GM12878 (cell line): Measurements from ENCODE around the gene FOXP1. TPM values are rescaled to one million over a fixed set of nuclear protein-coding genes. Genes with fewer than 3 reads are reported as not detected.

Source experiments
- ATAC-seq: fragments of 200-7000 bp; cut with Tn5 transposase; 3 replicates; pipeline ENCODE4 v1.9.1; 2020; ENCODE audit warnings: mild to moderate bottlenecking, moderate library complexity
- BruUV-seq: library from RNA; stranded (reverse); fragments of 400-500 nt; replicated peaks from 2 replicates; lab custom pipeline; 2021; lab: Mats Ljungman, UMichigan
- CTCF ChIA-PET: fragments of 300-600 bp; sonication (Branson Sonifier 250); formaldehyde crosslinking; extraction: SDS; loops from one replicate; lab custom pipeline; 2021; ENCODE audit warnings: inconsistent platforms; lab: Yijun Ruan, JAX
- POLR2A ChIA-PET: fragments of 350-600 bp; formaldehyde crosslinking; extraction: SDS; loops from one replicate; lab custom pipeline; 2021; ENCODE audit warnings: inconsistent platforms; lab: Charles Lee
- RAD21 ChIA-PET: fragments of 300-600 bp; sonication (Branson Sonifier 250); formaldehyde crosslinking; loops from one replicate; lab custom pipeline; 2023; ENCODE audit warnings: antibody characterized with exemption; ENCODE audit not compliant: unreplicated experiment; lab: Charles Lee
- SMC1A ChIA-PET: fragments of 300-600 bp; sonication (Branson Sonifier 250); formaldehyde crosslinking; loops from one replicate; lab custom pipeline; 2023; ENCODE audit not compliant: unreplicated experiment, uncharacterized antibody; lab: Charles Lee
- DNase-seq: peaks from one replicate; pipeline ENCODE4 v3.0.0-alpha.2; 2011; ENCODE audit warnings: low read depth, low spot score
- FAIRE-seq: peaks from 3 replicates; lab custom pipeline; 2011; peaks lifted over from hg19 to GRCh38; lab: Jason Lieb, UNC
- H2AFZ ChIP-seq: 2 replicates; pipeline ENCODE4 v1.6.0; 2011; ENCODE audit warnings: low read depth, low read length, control low read depth; ENCODE audit not compliant: control insufficient read depth
- H3K27ac ChIP-seq: 2 replicates; pipeline ENCODE4 v1.5.1; 2011; ENCODE audit warnings: control low read depth; ENCODE audit not compliant: control insufficient read depth, insufficient read depth
- H3K27me3 ChIP-seq, 2 experiments: replicated peaks in 1 of 2; 2 replicates each; pipeline versions ENCODE4 v1.6.0 to v1.6.1; 2011; ENCODE audit warnings: low read length in 1 of 2; ENCODE audit not compliant: control insufficient read depth in 2 of 2, insufficient read depth in 2 of 2
- H3K36me3 ChIP-seq, 2 experiments: 2 replicates each; pipeline ENCODE4 v1.5.1; 2011; ENCODE audit warnings: low read length in 1 of 2; ENCODE audit not compliant: control insufficient read depth in 2 of 2, insufficient read depth in 2 of 2
- H3K4me1 ChIP-seq: 2 replicates; pipeline ENCODE4 v1.6.1; 2011; ENCODE audit warnings: mild to moderate bottlenecking, low read length, moderate library complexity, mixed read lengths; ENCODE audit not compliant: control insufficient read depth, insufficient read depth
- H3K4me2 ChIP-seq: 2 replicates; pipeline ENCODE4 v1.6.0; 2011; ENCODE audit warnings: control low read depth; ENCODE audit not compliant: control insufficient read depth, insufficient read depth
- H3K4me3 ChIP-seq: fragments of 200-600 bp; sonication (generic); 2 replicates; pipeline ENCODE4 v1.5.1; 2016
- H3K79me2 ChIP-seq: 2 replicates; pipeline ENCODE4 v1.6.0; 2011; ENCODE audit warnings: low read length; ENCODE audit not compliant: control insufficient read depth, insufficient read depth
- H3K9ac ChIP-seq: 2 replicates; pipeline ENCODE4 v1.8.0; 2011; ENCODE audit warnings: low read length, control low read depth, mixed read lengths; ENCODE audit not compliant: control insufficient read depth, insufficient read depth
- H3K9me3 ChIP-seq: replicated peaks from 3 replicates; pipeline ENCODE4 v1.5.1; 2011; ENCODE audit warnings: mild to moderate bottlenecking, low read length; ENCODE audit not compliant: control insufficient read depth, insufficient read depth
- H4K20me1 ChIP-seq: 2 replicates; pipeline ENCODE4 v1.6.0; 2011; ENCODE audit not compliant: control insufficient read depth, insufficient read depth
- BHLHE40 ChIP-seq, 2 experiments: fragments of 450-650 bp in 1 of 2; IDR thresholded peaks; 2 replicates each; pipeline ENCODE4 v1.6.1; 2011 to 2017; ENCODE audit warnings: low read depth in 2 of 2, borderline replicate concordance in 1 of 2, improper control_type of control experiment in 1 of 2, low read length in 1 of 2, mild to moderate bottlenecking in 1 of 2
- BMI1 ChIP-seq: fragments of 450-650 bp; IDR thresholded peaks from 2 replicates; pipeline ENCODE4 v1.6.1; 2016; ENCODE audit warnings: mild to moderate bottlenecking, moderate library complexity, borderline replicate concordance
- ESRRA ChIP-seq: IDR thresholded peaks from 2 replicates; pipeline ENCODE4 v1.6.1; 2012; ENCODE audit warnings: mild to moderate bottlenecking, low read length, improper control_type of control experiment
- FOXK2 ChIP-seq: fragments of 450-650 bp; IDR thresholded peaks from 2 replicates; pipeline ENCODE4 v1.6.1; 2017; ENCODE audit warnings: mild to moderate bottlenecking, moderate library complexity
- HDAC6 ChIP-seq: fragments of 200-600 bp; sonication (generic); IDR thresholded peaks from one replicate; pipeline ENCODE4 v1.8.0; 2017; ENCODE audit warnings: antibody characterized with exemption; ENCODE audit not compliant: unreplicated experiment
- JUNB ChIP-seq: IDR thresholded peaks from 2 replicates; pipeline ENCODE4 v1.6.1; 2016; ENCODE audit warnings: antibody characterized with exemption, mild to moderate bottlenecking
- PML ChIP-seq: IDR thresholded peaks from 2 replicates; pipeline ENCODE4 v1.6.1; 2012; ENCODE audit warnings: low read length, inconsistent platforms
- PRDM15 ChIP-seq: fragments of 450-650 bp; formaldehyde crosslinking; IDR thresholded peaks from 2 replicates; pipeline ENCODE4 v1.4.0; 2020; ENCODE audit warnings: mild to moderate bottlenecking, moderate library complexity
- RB1 ChIP-seq: fragments of 450-650 bp; formaldehyde crosslinking; IDR thresholded peaks from 2 replicates; pipeline ENCODE4 v1.6.1; 2017; ENCODE audit warnings: mild to moderate bottlenecking, borderline replicate concordance
- SIN3A ChIP-seq: IDR thresholded peaks from 2 replicates; pipeline ENCODE4 v1.6.1; 2012; ENCODE audit warnings: low read depth, low read length, improper control_type of control experiment
- SPI1 ChIP-seq: IDR thresholded peaks from 2 replicates; pipeline ENCODE4 v1.6.1; 2011; ENCODE audit warnings: low read depth, mild to moderate bottlenecking, low read length, moderate library complexity, borderline replicate concordance; ENCODE audit not compliant: insufficient read depth
- STAT3 ChIP-seq: IDR thresholded peaks from 2 replicates; pipeline ENCODE4 v1.6.1; 2011; ENCODE audit warnings: low read depth, low read length, improper control_type of control experiment
- SUPT20H ChIP-seq: IDR thresholded peaks from 2 replicates; pipeline ENCODE4 v1.6.1; 2011; ENCODE audit warnings: low read depth, mild to moderate bottlenecking, low read length, moderate library complexity, borderline replicate concordance; ENCODE audit not compliant: control insufficient read depth
- TCF12 ChIP-seq: IDR thresholded peaks from 2 replicates; pipeline ENCODE4 v1.6.1; 2011; ENCODE audit warnings: low read depth, mild to moderate bottlenecking, low read length
- YY1 ChIP-seq: IDR thresholded peaks from 2 replicates; pipeline ENCODE4 v1.6.1; 2011; ENCODE audit warnings: low read depth, mild to moderate bottlenecking, low read length
- ZNF274 ChIP-seq: IDR thresholded peaks from one replicate; pipeline ENCODE4 v1.8.0; 2011; ENCODE audit not compliant: insufficient read length, insufficient read depth
- ZNF687 ChIP-seq: fragments of 450-650 bp; IDR thresholded peaks from 2 replicates; pipeline ENCODE4 v1.6.1; 2017; ENCODE audit warnings: mild to moderate bottlenecking, moderate library complexity
- WGBS: methylation state at CpG from one replicate; pipeline ENCODE4 v1.1.6; 2016; ENCODE audit warnings: low lambda C conversion rate; ENCODE audit not compliant: insufficient replicate concordance, insufficient coverage; ENCODE audit errors: missing lambda C conversion rate; 5-methylcytosine and 5-hydroxymethylcytosine counted together
- in situ Hi-C: fragments of 300-500 bp; cut with MboI; formaldehyde crosslinking; loops from 9 replicates; pipeline ENCODE4 v1.14.3; 2018; ENCODE audit warnings: mixed read lengths
- intact Hi-C: fragments of 100-400 bp; cut with micrococcal nuclease; formaldehyde crosslinking; loops from one replicate; pipeline ENCODE4 v1.14.2; 2022; ENCODE audit not compliant: unreplicated experiment
- polyA plus RNA-seq, 11 experiments: library from polyadenylated mRNA; depleted of rRNA in 4 of 11; unstranded in 6 of 11; stranded (reverse) in 5 of 11; fragments of >200 nt; fragmentation: Nextera tagmentation in 4 of 11; fragmentation: Illumina TruSeq in 1 of 11; extraction: Ambion mirVana in 4 of 11; extraction: Trizol in 1 of 11; gene quantifications; 1 replicate in 1 of 11; 2 replicates in 10 of 11; pipeline versions ENCODE4 v1.2.1 to v1.2.3, GENCODE V29; 2011 to 2016; ENCODE audit warnings: inconsistent platforms in 2 of 11, missing spikeins in 2 of 11, low read depth in 1 of 11
- total RNA-seq, 4 experiments: library from RNA; depleted of rRNA in 3 of 4; stranded (reverse); fragments of >200 nt in 3 of 4; fragmentation: Illumina TruSeq in 1 of 4; extraction: Trizol in 1 of 4; gene quantifications; 2 replicates each; pipeline versions ENCODE4 v1.2.1 to v1.2.3, GENCODE V29; 2013 to 2021

Gene FOXP1
- total and polyA plus RNA-seq, 10 of the 15 experiments (the other 5 are each of a cell fraction or from before 2014, with no cell fraction given) = 0.05 to 1.6 (median 0.20) TPM; not detected in 1

GRCh38 chr3:71509066-71509465, 74.5 kb downstream of the FOXP1 start:
- ChIA-PET POLR2A (no interaction called here), CTCF (no interaction called here), RAD21 (no interaction called here), SMC1A (interaction anchor here (1.1 kb wide), 1 partner anchor 11 kb away, joined by 3 read pairs; no protein-coding TSS in a partner anchor)
- Histone ChIP-seq H3K36me3 (no peaks in the 10 kb centered on the region), H2AFZ (no peak overlapping the region), H3K9ac (no peak overlapping the region), H3K4me2 (no peak overlapping the region), H3K4me1 (no peaks in the 10 kb centered on the region), H3K79me2 (no peaks in the 10 kb centered on the region), H3K27ac (no peak overlapping the region), H3K4me3 (no peak overlapping the region), H3K27me3 (no peaks in the 10 kb centered on the region; a peak in 1 of 4 replicates), H4K20me1 (no peaks in the 10 kb centered on the region), H3K9me3 (no peaks in the 10 kb centered on the region)
- FAIRE-seq = no peak
- DNase-seq = no peak
- WGBS = 40% methylated on average over 3 of the region's 3 CpGs
- BruUV-seq = no TSS peak
- in situ Hi-C loops (no loop called here), intact Hi-C loops (no loop called here)
- no peak for ATAC-seq
- no peak for TF ChIP-seq PRDM15 (CRISPR knock-in tag)
- no peak for TF ChIP-seq FOXK2
- TF ChIP-seq ZNF687 = no peak
- TF ChIP-seq BHLHE40 (IDR thresholded peaks at IDR 0.05; ENCODE audit: borderline replicate concordance in 1 of 2, low read depth in 2 of 2, low read length in 1 of 2) = no peak
- no peak for TF ChIP-seq SPI1
- no peak for TF ChIP-seq TCF12
- no peak for TF ChIP-seq STAT3
- TF ChIP-seq HDAC6 = no peak
- no peak for TF ChIP-seq SIN3A
- no peak for TF ChIP-seq ESRRA
- TF ChIP-seq SUPT20H = no peak
- no peak for TF ChIP-seq BMI1
- TF ChIP-seq YY1 = no peak
- TF ChIP-seq RB1 = no peak
- no peak for TF ChIP-seq ZNF274
- TF ChIP-seq JUNB = no peak
- no peak for TF ChIP-seq PML
